SK-N-SH treated with all-trans-retinoic acid at 6 μM for 48 hours (cell line): ENCODE measurements around the gene MTAP.

Source experiments
- OSR1 ChIP-seq: fragments of 250-450 bp; sonication (Bioruptor Pico); IDR thresholded peaks from 2 replicates; pipeline ENCODE4 v1.8.0; 2022; ENCODE audit warnings: moderate library complexity, mild to moderate bottlenecking, inconsistent platforms
- PATZ1 ChIP-seq: fragments of 250-450 bp; sonication (Bioruptor Pico); IDR thresholded peaks from 2 replicates; pipeline ENCODE4 v1.8.0; 2020; ENCODE audit warnings: mild to moderate bottlenecking, moderate library complexity, borderline replicate concordance
- RARB ChIP-seq: fragments of 250-450 bp; sonication (Bioruptor Pico); IDR thresholded peaks from 2 replicates; pipeline ENCODE4 v1.8.0; 2021; ENCODE audit warnings: mild to moderate bottlenecking, moderate library complexity
- TCF4 ChIP-seq: fragments of 250-450 bp; sonication (Bioruptor Pico); IDR thresholded peaks from 2 replicates; pipeline ENCODE4 v1.8.0; 2021; ENCODE audit warnings: mild to moderate bottlenecking, moderate library complexity, borderline replicate concordance
- ZC3H10 ChIP-seq: fragments of 250-450 bp; sonication (Bioruptor Pico); IDR thresholded peaks from 2 replicates; pipeline ENCODE4 v1.5.1; 2021; ENCODE audit warnings: mild to moderate bottlenecking, moderate library complexity
- ZNF70 ChIP-seq: fragments of 450-650 bp; formaldehyde crosslinking; IDR thresholded peaks from 2 replicates; pipeline ENCODE4 v1.5.0; 2020; ENCODE audit warnings: mild to moderate bottlenecking, moderate library complexity
- ZNF8 ChIP-seq: fragments of 450-650 bp; formaldehyde crosslinking; IDR thresholded peaks from 2 replicates; pipeline ENCODE4 v1.5.0; 2020; ENCODE audit warnings: mild to moderate bottlenecking, moderate library complexity

- no peak for TF ChIP-seq ZNF70 (CRISPR knock-in tag)
- no peak for TF ChIP-seq ZNF8
- no peak for TF ChIP-seq RARB
- TF ChIP-seq TCF4 (CRISPR knock-in tag) = no peak
- no peak for TF ChIP-seq PATZ1 (CRISPR knock-in tag)
- TF ChIP-seq OSR1 (CRISPR knock-in tag) = no peak
- TF ChIP-seq ZC3H10 = no peak
These were observed 125.3 kb downstream of the MTAP start for GRCh38 chr9:21927752-21928151.
